ENCODE measurements around the gene SPESP1.

The SPESP1 gene

GRCh38 chr15:68981941-68982340, 51.6 kb downstream of the SPESP1 start:
- H3K9me2 ChIP-seq (replicated peaks; ENCODE audit: low read depth, low read length), result no peaks in the 10 kb centered on the region
- no peak for TF ChIP-seq EZH2phosphoT487 (IDR thresholded peaks at IDR 0.05; ENCODE audit: borderline replicate concordance)
- no peak for TF ChIP-seq CTCF (conservative IDR thresholded peaks at IDR 0.05; ENCODE audit: low read length)
- H3K4me2 ChIP-seq (ENCODE audit: low read depth, low read length, poor library complexity, severe bottlenecking), result no peak overlapping the region
- no peaks in the 10 kb centered on the region for H3K36me3 ChIP-seq (ENCODE audit: insufficient read depth, low read length)
- no peaks in the 10 kb centered on the region for H3F3A ChIP-seq (ENCODE audit: low read depth)
- no peaks in the 10 kb centered on the region for H3K79me2 ChIP-seq (ENCODE audit: insufficient read depth, low read length)
- no peaks in the 10 kb centered on the region for H3K4me1 ChIP-seq (ENCODE audit: insufficient read depth, low read length, poor library complexity, severe bottlenecking)
- no peaks in the 10 kb centered on the region for H4K20me1 ChIP-seq (ENCODE audit: insufficient read depth, low read length, poor library complexity, severe bottlenecking)
- no peaks in the 10 kb centered on the region for H3K9me3 ChIP-seq (ENCODE audit: insufficient read depth, low read depth, low read length)
- H3K9ac ChIP-seq (ENCODE audit: low read depth, low read length, poor library complexity, severe bottlenecking), result no peak overlapping the region
- no peak overlapping the region for H2AFZ ChIP-seq (ENCODE audit: low read length)
- no peak overlapping the region for H3K4me3 ChIP-seq (ENCODE audit: low read length, poor library complexity, severe bottlenecking)
- H3K27me3 ChIP-seq (ENCODE audit: insufficient read depth, low read length, poor library complexity, severe bottlenecking), result no peaks in the 10 kb centered on the region

- Histone ChIP-seq H3K79me2 (ENCODE audit: insufficient read depth, low read length) (no peaks in the 10 kb centered on the region), H3K4me2 (ENCODE audit: low read depth, low read length, poor library complexity, severe bottlenecking) (no peak overlapping the region), H2AFZ (ENCODE audit: low read length) (no peak overlapping the region), H3K9me3 (ENCODE audit: insufficient read depth, low read depth, low read length) (no peaks in the 10 kb centered on the region), H3F3A (ENCODE audit: low read depth) (no peaks in the 10 kb centered on the region), H4K20me1 (ENCODE audit: insufficient read depth, low read length, poor library complexity, severe bottlenecking) (no peaks in the 10 kb centered on the region), H3K36me3 (ENCODE audit: insufficient read depth, low read length) (no peaks in the 10 kb centered on the region), H3K4me1 (ENCODE audit: insufficient read depth, low read length, poor library complexity, severe bottlenecking) (no peaks in the 10 kb centered on the region), H3K27me3 (ENCODE audit: insufficient read depth, low read length, poor library complexity, severe bottlenecking) (no peaks in the 10 kb centered on the region), H3K4me3 (ENCODE audit: low read length, poor library complexity, severe bottlenecking) (no peak overlapping the region), H3K9ac (ENCODE audit: low read depth, low read length, poor library complexity, severe bottlenecking) (no peak overlapping the region), H3K9me2 (replicated peaks; ENCODE audit: low read depth, low read length) (no peaks in the 10 kb centered on the region)
- TF ChIP-seq CTCF (conservative IDR thresholded peaks at IDR 0.05; ENCODE audit: low read length) (no peak), EZH2phosphoT487 (IDR thresholded peaks at IDR 0.05; ENCODE audit: borderline replicate concordance) (no peak)
These were observed 52.7 kb downstream of the SPESP1 start for GRCh38 chr15:68982976-68983563.

GRCh38 chr15:68983961-68984481, 53.7 kb downstream of the SPESP1 start:
- Histone ChIP-seq H3K9me3 (ENCODE audit: insufficient read depth, low read depth, low read length) (no peaks in the 10 kb centered on the region), H3K9me2 (replicated peaks; ENCODE audit: low read depth, low read length) (no peaks in the 10 kb centered on the region)

More at GRCh38 chr15:68983961-68984481, 53.7 kb downstream of the SPESP1 start:
- no peak overlapping the region for H2AFZ ChIP-seq (ENCODE audit: low read length)
- H3K27me3 ChIP-seq (ENCODE audit: insufficient read depth, low read length, poor library complexity, severe bottlenecking), result no peaks in the 10 kb centered on the region
- no peak overlapping the region for H3K9ac ChIP-seq (ENCODE audit: low read depth, low read length, poor library complexity, severe bottlenecking)
- no peak overlapping the region for H3K4me2 ChIP-seq (ENCODE audit: low read depth, low read length, poor library complexity, severe bottlenecking)
- H3F3A ChIP-seq (ENCODE audit: low read depth), result no peaks in the 10 kb centered on the region
- no peaks in the 10 kb centered on the region for H3K36me3 ChIP-seq (ENCODE audit: insufficient read depth, low read length)
- H3K4me1 ChIP-seq (ENCODE audit: insufficient read depth, low read length, poor library complexity, severe bottlenecking), result no peaks in the 10 kb centered on the region
- no peaks in the 10 kb centered on the region for H3K79me2 ChIP-seq (ENCODE audit: insufficient read depth, low read length)
- TF ChIP-seq CTCF (conservative IDR thresholded peaks at IDR 0.05; ENCODE audit: low read length) (no peak), EZH2phosphoT487 (IDR thresholded peaks at IDR 0.05; ENCODE audit: borderline replicate concordance) (no peak)
- H3K4me3 ChIP-seq (ENCODE audit: low read length, poor library complexity, severe bottlenecking), result no peak overlapping the region
- no peaks in the 10 kb centered on the region for H4K20me1 ChIP-seq (ENCODE audit: insufficient read depth, low read length, poor library complexity, severe bottlenecking)
